Neural cell (in vitro differentiated cells): ENCODE results near the gene ASTN1. TPM values are rescaled to one million over a fixed set of nuclear protein-coding genes. Genes with fewer than 3 reads are reported as not detected.

ENCODE experiments used
- H2AFZ ChIP-seq: fragments of 200-600, 300-800 bp; sonication (generic), shearing (Covaris generic); 2 replicates; pipeline ENCODE4 v1.6.0; 2014; ENCODE audit warnings: low read depth, mild to moderate bottlenecking, antibody characterized with exemption, low read length, moderate library complexity
- H3F3A ChIP-seq: fragments of 200-600 bp; shearing (Covaris generic); 2 replicates; pipeline ENCODE4 v1.6.1; 2016; ENCODE audit warnings: mild to moderate bottlenecking, moderate library complexity, mixed read lengths, antibody characterized with exemption, low read length; ENCODE audit not compliant: insufficient read depth, poor library complexity, severe bottlenecking
- H3K27ac ChIP-seq: fragments of 200-600, 300-800 bp; sonication (generic), shearing (Covaris generic); 2 replicates; pipeline ENCODE4 v1.5.1; 2014; ENCODE audit warnings: mild to moderate bottlenecking, low read length, moderate library complexity
- H3K27me3 ChIP-seq: fragments of 300-800, 200-600 bp; sonication (generic), shearing (Covaris generic); 2 replicates; pipeline ENCODE4 v1.6.0; 2014; ENCODE audit warnings: mild to moderate bottlenecking, low read depth, low read length, moderate library complexity; ENCODE audit not compliant: insufficient read depth
- H3K36me3 ChIP-seq: fragments of 300-800, 200-600 bp; sonication (generic), shearing (Covaris generic); 2 replicates; pipeline ENCODE4 v1.5.1; 2014; ENCODE audit warnings: mild to moderate bottlenecking, antibody characterized with exemption, low read length, moderate library complexity; ENCODE audit not compliant: insufficient read depth
- H3K4me2 ChIP-seq: fragments of 300-800, 200-600 bp; sonication (generic), shearing (Covaris generic); 2 replicates; pipeline ENCODE4 v1.6.0; 2014; ENCODE audit warnings: mild to moderate bottlenecking, low read length
- H3K4me3 ChIP-seq: fragments of 300-800, 200-600 bp; sonication (generic), shearing (Covaris generic); 2 replicates; pipeline ENCODE4 v1.5.1; 2014; ENCODE audit warnings: mild to moderate bottlenecking, low read length, moderate library complexity
- H3K79me2 ChIP-seq: fragments of 200-600 bp; shearing (Covaris generic); replicated peaks from 2 replicates; pipeline ENCODE4 v1.6.0; 2014; ENCODE audit warnings: mild to moderate bottlenecking, low read length, moderate library complexity; ENCODE audit not compliant: insufficient read depth
- H3K9ac ChIP-seq: fragments of 300-800, 200-600 bp; sonication (generic), shearing (Covaris generic); 2 replicates; pipeline ENCODE4 v1.6.1; 2016; ENCODE audit warnings: mild to moderate bottlenecking, low read length, mixed read lengths
- H3K9me2 ChIP-seq: fragments of 200-600 bp; shearing (Covaris generic); 2 replicates; pipeline ENCODE4 v1.6.1; 2016; ENCODE audit warnings: mild to moderate bottlenecking, low read length, mixed read lengths; ENCODE audit not compliant: insufficient read depth
- H3K9me3 ChIP-seq: fragments of 200-600, 300-800 bp; sonication (generic), shearing (Covaris generic); 2 replicates; pipeline ENCODE4 v1.6.1; 2016; ENCODE audit warnings: mild to moderate bottlenecking, mixed run types, low read length, moderate library complexity, mixed read lengths
- H4K20me1 ChIP-seq: fragments of 200-600 bp; shearing (Covaris generic); 2 replicates; pipeline ENCODE4 v1.6.1; 2016; ENCODE audit warnings: mild to moderate bottlenecking, mixed run types; ENCODE audit not compliant: insufficient read depth
- EP300 ChIP-seq: fragments of 450-650 bp; conservative IDR thresholded peaks from 2 replicates; pipeline ENCODE4 v1.6.1; 2014; ENCODE audit warnings: antibody characterized with exemption, mild to moderate bottlenecking, moderate library complexity; ENCODE audit not compliant: poor library complexity, severe bottlenecking
- EZH2 ChIP-seq: fragments of 200-600, 300-800 bp; shearing (Covaris generic), sonication (generic); IDR thresholded peaks from 2 replicates; pipeline ENCODE4 v1.6.1; 2014; ENCODE audit warnings: antibody characterized with exemption, low read length, borderline replicate concordance, mild to moderate bottlenecking; ENCODE audit not compliant: insufficient read depth, poor library complexity, severe bottlenecking
- MXI1 ChIP-seq: fragments of 450-650 bp; conservative IDR thresholded peaks from 2 replicates; pipeline ENCODE4 v1.6.1; 2014; ENCODE audit warnings: antibody characterized with exemption, mild to moderate bottlenecking; ENCODE audit not compliant: poor library complexity, severe bottlenecking
- POLR2AphosphoS5 ChIP-seq: IDR thresholded peaks from 2 replicates; pipeline ENCODE4 v1.6.1; 2012
- RAD21 ChIP-seq: fragments of 450-650 bp; conservative IDR thresholded peaks from 2 replicates; pipeline ENCODE4 v1.6.1; 2014; ENCODE audit warnings: antibody characterized with exemption, mild to moderate bottlenecking, moderate library complexity
- SMC3 ChIP-seq: fragments of 450-650 bp; conservative IDR thresholded peaks from 2 replicates; pipeline ENCODE4 v1.6.1; 2014; ENCODE audit warnings: antibody characterized with exemption, mild to moderate bottlenecking, moderate library complexity; ENCODE audit not compliant: poor library complexity
- TAF1 ChIP-seq: IDR thresholded peaks from 2 replicates; pipeline ENCODE4 v1.6.1; 2012; ENCODE audit warnings: low read depth
- polyA plus RNA-seq: library from polyadenylated mRNA; depleted of rRNA; stranded (reverse); fragments of >200 nt; gene quantifications from 2 replicates; pipeline ENCODE4 v1.2.3, GENCODE V29; 2014
- TF ChIP-seq, protein P1 (sequence below): IDR thresholded peaks from 2 replicates; pipeline ENCODE4 v1.6.1; 2012; ENCODE audit warnings: borderline replicate concordance
- TF ChIP-seq, protein P2 (sequence below): fragments of 450-650 bp; IDR thresholded peaks from 2 replicates; pipeline ENCODE4 v1.5.1; 2014; ENCODE audit warnings: antibody characterized with exemption, mild to moderate bottlenecking, moderate library complexity; ENCODE audit not compliant: poor library complexity, severe bottlenecking

The ASTN1 gene
- polyA plus RNA-seq, 1 donor from 2014 or later = 33.4 TPM

- Histone ChIP-seq H3K27me3 (no peaks in the 10 kb centered on the region), H3K79me2 (peaks cover 26% of the 10 kb centered on the region), H3K36me3 (no peaks in the 10 kb centered on the region), H4K20me1 (no peaks in the 10 kb centered on the region), H3K9ac (no peak overlapping the region), H3K27ac (no peak overlapping the region), H3K9me2 (no peaks in the 10 kb centered on the region), H3K4me2 (no peak overlapping the region), H3F3A (no peaks in the 10 kb centered on the region), H3K4me3 (no peak overlapping the region), H3K9me3 (no peaks in the 10 kb centered on the region), H2AFZ (no peak overlapping the region)
- TF ChIP-seq, protein P1, sequence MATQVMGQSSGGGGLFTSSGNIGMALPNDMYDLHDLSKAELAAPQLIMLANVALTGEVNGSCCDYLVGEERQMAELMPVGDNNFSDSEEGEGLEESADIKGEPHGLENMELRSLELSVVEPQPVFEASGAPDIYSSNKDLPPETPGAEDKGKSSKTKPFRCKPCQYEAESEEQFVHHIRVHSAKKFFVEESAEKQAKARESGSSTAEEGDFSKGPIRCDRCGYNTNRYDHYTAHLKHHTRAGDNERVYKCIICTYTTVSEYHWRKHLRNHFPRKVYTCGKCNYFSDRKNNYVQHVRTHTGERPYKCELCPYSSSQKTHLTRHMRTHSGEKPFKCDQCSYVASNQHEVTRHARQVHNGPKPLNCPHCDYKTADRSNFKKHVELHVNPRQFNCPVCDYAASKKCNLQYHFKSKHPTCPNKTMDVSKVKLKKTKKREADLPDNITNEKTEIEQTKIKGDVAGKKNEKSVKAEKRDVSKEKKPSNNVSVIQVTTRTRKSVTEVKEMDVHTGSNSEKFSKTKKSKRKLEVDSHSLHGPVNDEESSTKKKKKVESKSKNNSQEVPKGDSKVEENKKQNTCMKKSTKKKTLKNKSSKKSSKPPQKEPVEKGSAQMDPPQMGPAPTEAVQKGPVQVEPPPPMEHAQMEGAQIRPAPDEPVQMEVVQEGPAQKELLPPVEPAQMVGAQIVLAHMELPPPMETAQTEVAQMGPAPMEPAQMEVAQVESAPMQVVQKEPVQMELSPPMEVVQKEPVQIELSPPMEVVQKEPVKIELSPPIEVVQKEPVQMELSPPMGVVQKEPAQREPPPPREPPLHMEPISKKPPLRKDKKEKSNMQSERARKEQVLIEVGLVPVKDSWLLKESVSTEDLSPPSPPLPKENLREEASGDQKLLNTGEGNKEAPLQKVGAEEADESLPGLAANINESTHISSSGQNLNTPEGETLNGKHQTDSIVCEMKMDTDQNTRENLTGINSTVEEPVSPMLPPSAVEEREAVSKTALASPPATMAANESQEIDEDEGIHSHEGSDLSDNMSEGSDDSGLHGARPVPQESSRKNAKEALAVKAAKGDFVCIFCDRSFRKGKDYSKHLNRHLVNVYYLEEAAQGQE = no peak
- no peak for TF ChIP-seq EZH2
- TF ChIP-seq MXI1 = no peak
- no peak for TF ChIP-seq EP300
Observed at GRCh38 chr1:177142010-177142409, 22.5 kb downstream of the ASTN1 start.

DNA sequence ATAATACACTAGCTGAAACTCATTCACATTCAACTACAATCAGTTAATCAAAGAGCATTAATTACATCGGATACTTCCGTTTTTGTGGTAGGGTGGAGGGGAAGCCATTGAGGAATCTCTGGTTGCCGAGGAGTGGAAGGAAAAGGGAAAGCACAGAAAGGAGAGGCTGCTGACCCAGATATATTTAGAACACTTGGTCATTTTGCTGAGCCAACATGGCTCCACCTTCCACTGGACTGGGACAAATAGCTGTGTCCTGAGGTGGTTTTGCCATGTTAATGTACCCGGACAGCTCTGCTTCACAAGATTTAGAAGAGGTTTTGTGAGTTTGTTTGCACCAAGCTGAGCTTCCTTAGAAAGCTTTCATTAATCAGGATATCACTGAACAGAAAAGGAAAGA, 26.2 kb downstream of the ASTN1 start:
- Histone ChIP-seq H3K79me2 (peaks cover 13% of the 10 kb centered on the region), H3K9me2 (no peaks in the 10 kb centered on the region), H3F3A (no peaks in the 10 kb centered on the region), H3K9me3 (no peaks in the 10 kb centered on the region), H3K36me3 (no peaks in the 10 kb centered on the region), H3K27ac (no peak overlapping the region), H3K4me2 (no peak overlapping the region), H4K20me1 (no peaks in the 10 kb centered on the region), H3K27me3 (no peaks in the 10 kb centered on the region), H2AFZ (no peak overlapping the region), H3K4me3 (no peak overlapping the region), H3K9ac (no peak overlapping the region)
- no peak for TF ChIP-seq TAF1

GRCh38 chr1:177137814-177138213, 26.7 kb downstream of the ASTN1 start:
- no peak overlapping the region for H3K9ac ChIP-seq
- no peak overlapping the region for H3K4me3 ChIP-seq
- no peak for TF ChIP-seq MXI1
- TF ChIP-seq POLR2AphosphoS5 = no peak
- TF ChIP-seq EP300 = no peak
- TF ChIP-seq, protein P1 = no peak
- no peak for TF ChIP-seq RAD21
- TF ChIP-seq, protein P2, sequence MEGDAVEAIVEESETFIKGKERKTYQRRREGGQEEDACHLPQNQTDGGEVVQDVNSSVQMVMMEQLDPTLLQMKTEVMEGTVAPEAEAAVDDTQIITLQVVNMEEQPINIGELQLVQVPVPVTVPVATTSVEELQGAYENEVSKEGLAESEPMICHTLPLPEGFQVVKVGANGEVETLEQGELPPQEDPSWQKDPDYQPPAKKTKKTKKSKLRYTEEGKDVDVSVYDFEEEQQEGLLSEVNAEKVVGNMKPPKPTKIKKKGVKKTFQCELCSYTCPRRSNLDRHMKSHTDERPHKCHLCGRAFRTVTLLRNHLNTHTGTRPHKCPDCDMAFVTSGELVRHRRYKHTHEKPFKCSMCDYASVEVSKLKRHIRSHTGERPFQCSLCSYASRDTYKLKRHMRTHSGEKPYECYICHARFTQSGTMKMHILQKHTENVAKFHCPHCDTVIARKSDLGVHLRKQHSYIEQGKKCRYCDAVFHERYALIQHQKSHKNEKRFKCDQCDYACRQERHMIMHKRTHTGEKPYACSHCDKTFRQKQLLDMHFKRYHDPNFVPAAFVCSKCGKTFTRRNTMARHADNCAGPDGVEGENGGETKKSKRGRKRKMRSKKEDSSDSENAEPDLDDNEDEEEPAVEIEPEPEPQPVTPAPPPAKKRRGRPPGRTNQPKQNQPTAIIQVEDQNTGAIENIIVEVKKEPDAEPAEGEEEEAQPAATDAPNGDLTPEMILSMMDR = no peak
- TF ChIP-seq EZH2 = no peak
- no peak for TF ChIP-seq SMC3
- TF ChIP-seq TAF1 = no peak
- H3K27ac ChIP-seq = no peak overlapping the region
- H3K79me2 ChIP-seq = peaks cover 8% of the 10 kb centered on the region
- H2AFZ ChIP-seq = no peak overlapping the region
- H3K4me2 ChIP-seq = no peak overlapping the region
- H3F3A ChIP-seq = no peaks in the 10 kb centered on the region
- no peaks in the 10 kb centered on the region for H3K36me3 ChIP-seq
- no peaks in the 10 kb centered on the region for H3K9me3 ChIP-seq
- H4K20me1 ChIP-seq = no peaks in the 10 kb centered on the region
- no peaks in the 10 kb centered on the region for H3K9me2 ChIP-seq
- H3K27me3 ChIP-seq = no peaks in the 10 kb centered on the region
